Measurements from ENCODE around the gene GRIP1. TPM values are rescaled to one million over a fixed set of nuclear protein-coding genes. Genes with fewer than 3 reads are reported as not detected.

GRIP1 gene
- total and polyA plus RNA-seq, 2 of the 4 experiments (the other 2 are of a cell fraction), result under 0.01 to 0.07 TPM

- no peak overlapping the region for H3K18ac ChIP-seq (ENCODE audit: low read depth, low read length)
- no peak for DNase-seq
- H3K27me3 ChIP-seq (ENCODE audit: control insufficient read depth, insufficient read depth, low read length), result no peaks in the 10 kb centered on the region
- no peaks in the 10 kb centered on the region for H3K4me1 ChIP-seq (ENCODE audit: control insufficient read depth, insufficient read depth, low read length)
- no peak overlapping the region for H4K91ac ChIP-seq (ENCODE audit: insufficient read depth, low read depth, low read length)
- in situ Hi-C loops (cut with MboI; ENCODE audit: low sequenced_read_pairs) (loop anchor here (10.0 kb wide), 1 partner anchor 435 kb away; no protein-coding TSS in a partner anchor), intact Hi-C loops (cut with micrococcal nuclease) (no loop called here), dilution Hi-C loops (cut with HindIII; ENCODE audit: low sequenced_read_pairs, unreplicated experiment) (no loop called here)
- no peaks in the 10 kb centered on the region for H3K9me1 ChIP-seq (ENCODE audit: insufficient read depth, low read length)
- WGBS, 2 experiments (ENCODE audit: extremely low coverage in 2 of 2, insufficient read length in 1 of 2), result no CpG with 5 or more reads among the region's 2 CpGs
- POLR2A ChIA-PET (ENCODE audit: unreplicated experiment), result no interaction called here
- no peaks in the 10 kb centered on the region for H4K20me1 ChIP-seq (ENCODE audit: insufficient read depth, low read length)
- H4K5ac ChIP-seq (ENCODE audit: low read depth, low read length), result no peak overlapping the region
- no peak overlapping the region for H3K14ac ChIP-seq (replicated peaks; ENCODE audit: low read depth, low read length)
- H3K23ac ChIP-seq (ENCODE audit: low read depth, low read length), result no peak overlapping the region
- H3K9me3 ChIP-seq (ENCODE audit: control insufficient read depth, insufficient read depth, low read length), result no peaks in the 10 kb centered on the region
- no peak overlapping the region for H2AFZ ChIP-seq (replicated peaks; ENCODE audit: low read length, poor library complexity)
- no peak overlapping the region for H2AK5ac ChIP-seq (ENCODE audit: low read depth, low read length)
- H2BK20ac ChIP-seq (ENCODE audit: low read depth, low read length), result no peak overlapping the region
- no peak overlapping the region for H3K4me2 ChIP-seq (ENCODE audit: low read depth, low read length)
- no peak overlapping the region for H2AK9ac ChIP-seq (replicated peaks; ENCODE audit: low read depth, low read length, poor library complexity)
- no peak overlapping the region for H2BK15ac ChIP-seq (ENCODE audit: low read depth, low read length)
- H2BK5ac ChIP-seq (ENCODE audit: low read depth, low read length, poor library complexity, severe bottlenecking), result no peak overlapping the region
- ATAC-seq (ENCODE audit: low read depth), result no peak
- no TSS peak for BruUV-seq (replicated peaks)
- H3K4me3 ChIP-seq (ENCODE audit: insufficient read depth, low read depth, low read length), result no peak overlapping the region
- no peak overlapping the region for H3K27ac ChIP-seq (ENCODE audit: insufficient read depth, low read length)
- no peak overlapping the region for H3K9ac ChIP-seq (ENCODE audit: low read depth, low read length)
- H4K8ac ChIP-seq (ENCODE audit: low read depth in 2 of 2, low read length in 2 of 2), result no peak overlapping the region
- no peak overlapping the region for H3K56ac ChIP-seq (ENCODE audit: extremely low read depth, insufficient read depth, low read length)
- H3K79me1 ChIP-seq (ENCODE audit: low read depth in 1 of 2, low read length in 2 of 2), result no peaks in the 10 kb centered on the region
- CTCF ChIA-PET, result no interaction called here
- H3K36me3 ChIP-seq (ENCODE audit: control insufficient read depth, insufficient read depth, low read length), result no peaks in the 10 kb centered on the region
- no peak overlapping the region for H3K4ac ChIP-seq (ENCODE audit: low read depth, low read length)
- no peak overlapping the region for H2BK120ac ChIP-seq (ENCODE audit: low read depth, low read length)
- TF ChIP-seq RAD21 (IDR thresholded peaks at IDR 0.05; ENCODE audit: low read length) (no peak), NFE2L2 (IDR thresholded peaks at IDR 0.05; ENCODE audit: low read depth, low read length) (no peak), POLR2A (IDR thresholded peaks at IDR 0.05; ENCODE audit: low read depth, low read length) (no peak), RFX5 (IDR thresholded peaks at IDR 0.05; ENCODE audit: low read depth, low read length) (no peak), MXI1 (IDR thresholded peaks at IDR 0.05; ENCODE audit: borderline replicate concordance, low read depth, low read length) (no peak)
- TF ChIP-seq, protein P1, sequence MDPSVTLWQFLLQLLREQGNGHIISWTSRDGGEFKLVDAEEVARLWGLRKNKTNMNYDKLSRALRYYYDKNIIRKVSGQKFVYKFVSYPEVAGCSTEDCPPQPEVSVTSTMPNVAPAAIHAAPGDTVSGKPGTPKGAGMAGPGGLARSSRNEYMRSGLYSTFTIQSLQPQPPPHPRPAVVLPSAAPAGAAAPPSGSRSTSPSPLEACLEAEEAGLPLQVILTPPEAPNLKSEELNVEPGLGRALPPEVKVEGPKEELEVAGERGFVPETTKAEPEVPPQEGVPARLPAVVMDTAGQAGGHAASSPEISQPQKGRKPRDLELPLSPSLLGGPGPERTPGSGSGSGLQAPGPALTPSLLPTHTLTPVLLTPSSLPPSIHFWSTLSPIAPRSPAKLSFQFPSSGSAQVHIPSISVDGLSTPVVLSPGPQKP (IDR thresholded peaks at IDR 0.05; ENCODE audit: borderline replicate concordance, low read depth, low read length), result no peak
- TF ChIP-seq, protein P2, sequence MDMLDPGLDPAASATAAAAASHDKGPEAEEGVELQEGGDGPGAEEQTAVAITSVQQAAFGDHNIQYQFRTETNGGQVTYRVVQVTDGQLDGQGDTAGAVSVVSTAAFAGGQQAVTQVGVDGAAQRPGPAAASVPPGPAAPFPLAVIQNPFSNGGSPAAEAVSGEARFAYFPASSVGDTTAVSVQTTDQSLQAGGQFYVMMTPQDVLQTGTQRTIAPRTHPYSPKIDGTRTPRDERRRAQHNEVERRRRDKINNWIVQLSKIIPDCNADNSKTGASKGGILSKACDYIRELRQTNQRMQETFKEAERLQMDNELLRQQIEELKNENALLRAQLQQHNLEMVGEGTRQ (IDR thresholded peaks at IDR 0.05; ENCODE audit: low read depth, low read length), result no peak
Observed at GRCh38 chr12:66709893-66710292, 31.0 kb upstream of the GRIP1 start.
